Muscle of back (tissue), 11 donors: ENCODE data around the gene SAMD14. TPM values are rescaled to one million over a fixed set of nuclear protein-coding genes. Genes with fewer than 3 reads are reported as not detected.
A peak's percentile ranks its signal among the peaks of the same experiment; 100 is the strongest.

Source experiments
- DNase-seq, 3 donors: peaks; one replicate each; pipeline versions ENCODE4 v3.0.0 to v3.0.0-alpha.2; 2013
- polyA plus RNA-seq, 10 donors: library from polyadenylated mRNA; unstranded; fragments of 120-200 nt; gene quantifications; one replicate each; pipeline ENCODE4 v1.2.1, GENCODE V29; 2013; ENCODE audit not compliant: insufficient read length in 10 of 10

SAMD14 gene
- polyA plus RNA-seq, 10 donors: 2.5 to 7.7 (median 4.8) TPM

- DNase-seq: no peak
These were observed 14.2 kb downstream of the SAMD14 start for GRCh38 chr17:50115756-50116155.

- DNase-seq: peak in 2 of 3 donors; percentile 50 to 75
These were observed 15.1 kb downstream of the SAMD14 start for GRCh38 chr17:50114849-50115357.

GRCh38 chr17:50114401-50114800 is 15.6 kb downstream of the SAMD14 start:
- no peak for DNase-seq

- no peak for DNase-seq
These were observed 16.2 kb downstream of the SAMD14 start for GRCh38 chr17:50113624-50114320.

- no peak for DNase-seq
These were observed 17.3 kb downstream of the SAMD14 start for GRCh38 chr17:50112694-50113093.

- peak in 2 of 3 donors; percentile 44 to 65 for DNase-seq
These were observed 18.0 kb downstream of the SAMD14 start for GRCh38 chr17:50111673-50112655.

GRCh38 chr17:50110591-50111349 is 19.2 kb downstream of the SAMD14 start:
- no peak for DNase-seq

- no peak for DNase-seq
These were observed 20.2 kb downstream of the SAMD14 start for GRCh38 chr17:50109785-50110184.

GRCh38 chr17:50109207-50109606 is 20.8 kb downstream of the SAMD14 start:
- no peak for DNase-seq

GRCh38 chr17:50108556-50108955 is 21.4 kb downstream of the SAMD14 start:
- DNase-seq: no peak

- DNase-seq: no peak
These were observed 22.1 kb downstream of the SAMD14 start for GRCh38 chr17:50107790-50108414.

GRCh38 chr17:50106393-50107131 is 23.4 kb downstream of the SAMD14 start:
- DNase-seq: no peak

- no peak for DNase-seq
These were observed 24.1 kb downstream of the SAMD14 start for GRCh38 chr17:50105811-50106210.

- DNase-seq: no peak
These were observed 26.0 kb downstream of the SAMD14 start for GRCh38 chr17:50103941-50104340.

- no peak for DNase-seq
These were observed 26.7 kb downstream of the SAMD14 start for GRCh38 chr17:50103252-50103651.

- DNase-seq: no peak
These were observed 27.6 kb downstream of the SAMD14 start for GRCh38 chr17:50102164-50102991.

GRCh38 chr17:50101346-50102163 is 28.4 kb downstream of the SAMD14 start:
- DNase-seq: no peak

- no peak for DNase-seq
These were observed 29.0 kb downstream of the SAMD14 start for GRCh38 chr17:50100921-50101345.

GRCh38 chr17:50100480-50100883 is 29.5 kb downstream of the SAMD14 start:
- DNase-seq: no peak
